Transverse colon (tissue), 4 donors: Measurements from ENCODE around the gene GSC2. TPM values are rescaled to one million over a fixed set of nuclear protein-coding genes. Genes with fewer than 3 reads are reported as not detected.
"Not testable (repeated sequence)": the region's sequence is repeated elsewhere in the genome, so short reads cannot be mapped to it uniquely, and the experiment has no call there.

Experiments
- DNase-seq: peaks from one replicate; pipeline ENCODE4 v3.0.0-alpha.2; 2019
- H3K27ac ChIP-seq, 4 donors: fragments of 200-600 bp; sonication (generic); 2 replicates each; pipeline ENCODE4 v1.5.1; 2016 to 2018; ENCODE audit warnings: inconsistent platforms in 4 of 4
- H3K27me3 ChIP-seq: fragments of 200-600 bp; sonication (generic); 2 replicates; pipeline ENCODE4 v1.5.1; 2017; ENCODE audit warnings: inconsistent platforms
- H3K36me3 ChIP-seq, 4 donors: fragments of 200-600 bp; sonication (generic); 2 replicates each; pipeline ENCODE4 v1.5.1; 2017 to 2019; ENCODE audit warnings: inconsistent platforms in 4 of 4
- H3K4me1 ChIP-seq, 4 donors: fragments of 200-600 bp; sonication (generic); 2 replicates each; pipeline ENCODE4 v1.5.1; 2017 to 2020; ENCODE audit warnings: inconsistent platforms in 4 of 4
- H3K4me3 ChIP-seq, 4 donors: fragments of 200-600 bp; sonication (generic); 1 replicate in 1 of 4; 2 replicates in 3 of 4; pipeline versions ENCODE4 v1.5.1 to v1.6.1; 2017 to 2019; ENCODE audit warnings: inconsistent platforms in 4 of 4
- H3K9me3 ChIP-seq, 2 donors: fragments of 200-600 bp; sonication (generic); 2 replicates each; pipeline ENCODE4 v1.5.1; 2017 to 2019; ENCODE audit warnings: inconsistent platforms in 2 of 2
- EP300 ChIP-seq: sonication (generic); formaldehyde crosslinking; IDR thresholded peaks from one replicate; pipeline ENCODE4 v1.6.1; 2017; ENCODE audit warnings: antibody characterized with exemption, low read depth
- POLR2A ChIP-seq: fragments of 450-650 bp; IDR thresholded peaks from one replicate; pipeline ENCODE4 v1.6.1; 2016; ENCODE audit warnings: antibody characterized with exemption, mild to moderate bottlenecking, moderate library complexity
- POLR2AphosphoS5 ChIP-seq, 3 donors: sonication (generic); formaldehyde crosslinking; IDR thresholded peaks; one replicate each; pipeline ENCODE4 v1.6.1; 2016; ENCODE audit warnings: antibody characterized with exemption in 3 of 3
- whole genome bisulfite sequencing, 2 donors: methylation state at CpG; one replicate each; pipeline ENCODE4 v1.1.5; 2018; ENCODE audit warnings: low coverage in 1 of 2; 5-methylcytosine and 5-hydroxymethylcytosine counted together
- in situ Hi-C, 4 donors: fragments of 200-750 bp; cut with MboI; loops; one replicate each; pipeline versions ENCODE4 v1.15.0 to v1.15.1; 2017; ENCODE audit warnings: low sequenced_read_pairs in 3 of 4, low pct_ligation_motif_present in 1 of 4, low pct_unique_long_range_greater_than_20kb in 1 of 4
- intact Hi-C: fragments of 100-400 bp; cut with DNase I; formaldehyde crosslinking; loops from one replicate; pipeline ENCODE4 v1.15.1; 2023; ENCODE audit warnings: low total_unique reads
- total RNA-seq, 4 donors: library from RNA; depleted of rRNA; stranded (reverse); fragments of >200 nt; gene quantifications; one replicate each; pipeline ENCODE4 v1.1.0, GENCODE V29; 2016
- TF ChIP-seq, protein P1 (sequence below), 5 experiments: fragments of 200-600 bp in 3 of 5; fragments of 450-650 bp in 2 of 5; sonication (generic) in 3 of 5; IDR thresholded peaks; 1 replicate in 2 of 5; 2 replicates in 3 of 5; pipeline ENCODE4 v1.5.1; 2016 to 2017; ENCODE audit warnings: antibody characterized with exemption in 5 of 5, inconsistent platforms in 3 of 5, mild to moderate bottlenecking in 2 of 5, moderate library complexity in 1 of 5

The GSC2 gene
- total RNA-seq, 4 donors from 2014 or later: not detected

DNA sequence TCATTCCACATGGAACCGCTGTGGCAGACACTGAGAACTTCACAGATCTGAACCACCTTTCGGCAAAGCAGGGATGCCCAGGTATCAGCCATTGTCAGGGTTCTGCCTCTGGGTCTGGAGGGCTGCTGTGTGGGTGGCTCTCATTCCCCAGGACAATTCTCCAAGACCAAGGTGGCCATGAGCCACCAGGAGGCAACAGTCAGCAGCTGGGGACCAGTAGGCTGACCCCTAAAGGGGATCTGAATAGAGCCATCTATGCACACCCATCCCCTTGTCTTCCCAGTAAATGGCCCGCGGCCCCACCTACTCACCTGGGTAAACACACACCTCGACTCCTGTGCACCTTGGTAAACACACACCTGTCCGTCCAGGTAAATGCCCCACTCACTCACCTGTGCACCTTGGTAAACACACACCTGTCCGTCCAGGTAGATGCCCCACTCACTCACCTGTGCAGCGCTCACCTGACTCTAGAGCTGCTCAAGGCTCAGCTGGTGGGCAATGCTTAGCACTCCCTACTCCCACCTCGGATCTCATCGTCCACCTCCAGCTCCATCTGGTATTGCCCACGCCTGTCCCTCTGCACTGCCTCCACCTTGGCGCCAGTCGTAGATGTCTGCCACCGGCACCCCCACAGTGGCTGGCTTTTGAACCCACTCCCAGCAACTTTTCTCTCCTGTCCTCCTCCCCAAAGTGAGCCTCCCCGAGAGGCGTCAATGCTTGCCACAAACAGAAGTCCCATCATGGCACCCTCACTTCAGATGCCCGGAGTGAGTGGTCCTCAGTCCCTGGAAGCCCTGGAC lies 18.2 kb upstream of the GSC2 start:
- WGBS, 2 donors: 54 to 82% methylated on average over 4 to 17 of the region's 17 CpGs
- intact Hi-C loops (no loop called here), in situ Hi-C loops (no loop called here)
- H3K36me3 ChIP-seq: no peaks in the 10 kb centered on the region
- no peak overlapping the region for H3K27ac ChIP-seq
- peaks cover 18 to 30% (median 28%) of the 10 kb centered on the region in 4 donors for H3K4me1 ChIP-seq
- no peak for DNase-seq
- TF ChIP-seq POLR2A: no peak
- no peak for TF ChIP-seq EP300
- no peak for TF ChIP-seq POLR2AphosphoS5 (IDR thresholded peaks at IDR 0.05)
- TF ChIP-seq, protein P1, sequence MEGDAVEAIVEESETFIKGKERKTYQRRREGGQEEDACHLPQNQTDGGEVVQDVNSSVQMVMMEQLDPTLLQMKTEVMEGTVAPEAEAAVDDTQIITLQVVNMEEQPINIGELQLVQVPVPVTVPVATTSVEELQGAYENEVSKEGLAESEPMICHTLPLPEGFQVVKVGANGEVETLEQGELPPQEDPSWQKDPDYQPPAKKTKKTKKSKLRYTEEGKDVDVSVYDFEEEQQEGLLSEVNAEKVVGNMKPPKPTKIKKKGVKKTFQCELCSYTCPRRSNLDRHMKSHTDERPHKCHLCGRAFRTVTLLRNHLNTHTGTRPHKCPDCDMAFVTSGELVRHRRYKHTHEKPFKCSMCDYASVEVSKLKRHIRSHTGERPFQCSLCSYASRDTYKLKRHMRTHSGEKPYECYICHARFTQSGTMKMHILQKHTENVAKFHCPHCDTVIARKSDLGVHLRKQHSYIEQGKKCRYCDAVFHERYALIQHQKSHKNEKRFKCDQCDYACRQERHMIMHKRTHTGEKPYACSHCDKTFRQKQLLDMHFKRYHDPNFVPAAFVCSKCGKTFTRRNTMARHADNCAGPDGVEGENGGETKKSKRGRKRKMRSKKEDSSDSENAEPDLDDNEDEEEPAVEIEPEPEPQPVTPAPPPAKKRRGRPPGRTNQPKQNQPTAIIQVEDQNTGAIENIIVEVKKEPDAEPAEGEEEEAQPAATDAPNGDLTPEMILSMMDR (IDR thresholded peaks at IDR 0.05): no peak
- no peaks in the 10 kb centered on the region for H3K9me3 ChIP-seq
- peaks cover 71% of the 10 kb centered on the region for H3K27me3 ChIP-seq
- H3K4me3 ChIP-seq: no peak overlapping the region

DNA sequence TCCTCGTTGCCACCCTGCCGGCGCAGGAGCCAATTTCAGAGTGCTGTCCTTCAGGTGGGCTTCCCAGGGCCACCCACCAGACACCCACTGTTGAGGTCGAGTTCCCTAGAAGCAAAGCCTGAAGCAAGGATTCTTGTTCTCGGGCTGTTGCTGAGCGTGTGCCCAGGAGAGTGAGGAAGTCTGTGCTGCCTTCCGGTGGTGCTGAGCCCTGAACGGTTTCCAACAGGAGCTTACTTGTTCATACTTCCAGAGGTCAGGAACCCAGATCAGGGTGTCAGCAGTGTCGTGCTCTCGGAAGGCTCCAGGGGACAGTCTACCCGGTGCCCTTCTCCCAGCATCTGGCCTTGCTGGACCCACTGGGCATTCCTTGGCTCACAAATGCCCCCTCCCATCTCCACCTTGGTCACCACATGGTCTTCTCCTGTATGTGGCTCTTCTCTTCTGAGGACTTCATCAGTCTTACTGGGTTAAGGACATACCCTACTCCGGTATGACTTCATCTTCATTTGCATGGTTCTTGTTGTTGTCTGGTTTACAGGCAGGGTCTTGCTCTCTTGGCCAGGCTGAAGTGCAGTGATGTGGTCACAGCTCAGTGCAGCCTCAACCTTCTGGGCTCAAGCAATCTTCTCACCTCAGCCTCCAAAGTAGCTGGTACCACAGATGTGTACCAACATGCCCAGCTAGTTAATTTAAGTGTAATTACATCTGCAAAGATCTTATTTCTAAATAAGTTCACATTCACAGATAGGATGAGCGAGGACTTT lies 17.2 kb upstream of the GSC2 start:
- H3K27me3 ChIP-seq: peaks cover 72% of the 10 kb centered on the region
- in situ Hi-C loops: no loop called here
- intact Hi-C loops: no loop called here
- no peak overlapping the region for H3K4me3 ChIP-seq
- WGBS, 2 donors: 60 to 77% methylated on average over 1 to 13 of the region's 13 CpGs
- H3K4me1 ChIP-seq: peaks cover 8 to 20% (median 18%) of the 10 kb centered on the region in 4 donors
- H3K9me3 ChIP-seq: no peaks in the 10 kb centered on the region
- H3K27ac ChIP-seq: no peak overlapping the region
- DNase-seq: no peak
- TF ChIP-seq, protein P1 (IDR thresholded peaks at IDR 0.05): no peak
- TF ChIP-seq POLR2A (no peak), EP300 (no peak), POLR2AphosphoS5 (IDR thresholded peaks at IDR 0.05) (no peak)
- H3K36me3 ChIP-seq: no peaks in the 10 kb centered on the region

DNA sequence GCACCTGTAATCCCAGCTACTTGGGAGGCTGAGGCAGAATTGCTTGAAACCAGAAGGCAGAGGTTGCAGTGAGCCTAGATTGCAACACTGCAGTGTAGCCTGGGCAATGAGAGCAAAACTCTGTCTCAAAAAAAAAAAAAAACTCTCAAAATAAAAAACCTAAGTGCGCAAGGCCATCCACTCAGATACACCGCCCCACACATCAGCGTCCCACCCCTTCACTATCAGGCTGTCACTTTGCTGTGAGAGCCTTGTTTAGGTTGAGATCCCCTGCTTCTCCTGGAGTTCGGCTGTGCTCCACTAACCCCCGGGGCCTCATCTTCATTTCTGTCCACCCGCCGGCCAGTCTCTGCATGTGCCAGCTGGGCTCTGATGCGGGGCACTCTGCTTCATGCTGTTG lies 16.3 kb upstream of the GSC2 start:
- intact Hi-C loops (no loop called here), in situ Hi-C loops (no loop called here)
- Histone ChIP-seq H3K9me3 (no peaks in the 10 kb centered on the region), H3K4me1 (peaks cover 6 to 17% (median 14%) of the 10 kb centered on the region in 4 donors), H3K27me3 (peaks cover 72% of the 10 kb centered on the region), H3K36me3 (no peaks in the 10 kb centered on the region), H3K4me3 (no peak overlapping the region), H3K27ac (no peak overlapping the region)
- 79% methylated on average over 8 of the region's 8 CpGs; no CpG with 5 or more reads in 1 of the 2 donors for WGBS, 2 donors
- no peak for DNase-seq
- TF ChIP-seq POLR2A (no peak), POLR2AphosphoS5 (IDR thresholded peaks at IDR 0.05) (no peak), EP300 (no peak)
- TF ChIP-seq, protein P1 (IDR thresholded peaks at IDR 0.05): no peak

DNA sequence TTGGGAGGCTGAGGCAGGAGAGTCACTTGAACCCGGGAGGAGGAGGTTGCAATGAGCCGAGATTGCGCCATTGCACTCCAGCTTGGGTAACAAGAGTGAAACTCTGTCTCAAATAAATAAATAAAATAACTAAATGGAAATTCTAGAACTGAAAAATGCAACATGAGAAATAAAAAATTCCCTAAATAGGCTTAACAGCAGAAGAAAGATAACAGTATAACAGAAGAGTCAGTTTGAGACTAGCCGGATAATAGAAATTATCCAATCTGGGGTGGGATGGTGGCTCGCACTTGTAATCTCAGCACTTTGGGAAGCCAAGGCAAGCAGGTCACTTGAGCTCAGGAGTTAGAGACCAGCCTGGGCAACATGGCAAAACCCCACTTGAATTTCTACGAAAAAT lies 14.3 kb upstream of the GSC2 start:
- WGBS, 2 donors: 92% methylated on average over 6 of the region's 6 CpGs
- H3K4me3 ChIP-seq: no peak overlapping the region
- DNase-seq: no peak
- intact Hi-C loops: no loop called here
- H3K9me3 ChIP-seq: no peaks in the 10 kb centered on the region
- in situ Hi-C loops: no loop called here
- H3K36me3 ChIP-seq: no peaks in the 10 kb centered on the region
- TF ChIP-seq, protein P1 (IDR thresholded peaks at IDR 0.05): no peak
- TF ChIP-seq POLR2A: no peak
- no peak for TF ChIP-seq EP300
- TF ChIP-seq POLR2AphosphoS5 (IDR thresholded peaks at IDR 0.05): no peak
- H3K27me3 ChIP-seq: peaks cover 61% of the 10 kb centered on the region
- peaks cover 3 to 5% (median 3%) of the 10 kb centered on the region in 4 donors for H3K4me1 ChIP-seq
- H3K27ac ChIP-seq: no peak overlapping the region

DNA sequence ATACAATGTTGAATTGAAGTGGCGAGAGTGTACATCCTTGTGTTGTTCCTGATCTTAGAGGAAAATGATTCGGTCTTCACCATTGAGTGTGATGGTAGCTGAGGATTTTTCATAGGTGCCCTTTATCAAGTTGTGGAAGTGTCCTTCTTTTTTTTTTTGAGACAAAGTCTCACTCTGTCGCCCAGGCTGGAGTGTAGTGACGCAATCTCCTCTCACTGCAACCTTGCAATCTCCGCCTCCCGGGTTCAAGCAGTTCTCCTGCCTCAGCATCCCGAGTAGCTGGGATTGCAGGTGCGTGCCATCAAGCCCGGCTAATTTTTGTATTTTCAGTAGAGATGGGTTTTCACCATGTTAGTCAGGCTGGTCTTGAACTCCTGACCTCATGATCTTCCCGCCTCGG lies 8.6 kb upstream of the GSC2 start:
- H3K27ac ChIP-seq, H3K4me3 ChIP-seq, H3K36me3 ChIP-seq, intact Hi-C loops, H3K9me3 ChIP-seq, DNase-seq, H3K4me1 ChIP-seq, in situ Hi-C loops: not testable (repeated sequence)
- WGBS, 2 donors: 80 to 85% methylated on average over 6 to 11 of the region's 11 CpGs
- peaks cover 27% of the 10 kb centered on the region for H3K27me3 ChIP-seq

DNA sequence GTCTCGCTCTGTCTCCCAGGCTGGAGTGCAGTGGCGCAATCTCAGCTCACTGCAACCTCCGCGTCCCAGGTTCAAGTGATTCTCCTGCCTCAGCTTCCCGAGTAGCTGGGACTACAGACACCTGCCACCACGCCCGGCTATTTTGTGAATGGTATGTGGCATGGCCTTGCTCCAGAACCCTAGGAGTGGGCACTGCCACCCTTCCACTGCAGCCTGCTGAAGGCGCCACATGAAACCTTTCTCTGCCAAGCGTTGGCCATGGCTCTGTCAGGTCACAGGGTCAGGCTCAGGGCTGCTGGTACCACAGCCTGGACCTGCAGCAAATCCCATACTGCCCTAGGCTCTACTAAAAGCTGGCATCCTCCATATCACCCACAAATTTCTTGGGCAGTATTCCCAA lies 6.0 kb upstream of the GSC2 start:
- intact Hi-C loops, H3K36me3 ChIP-seq, in situ Hi-C loops, H3K9me3 ChIP-seq, H3K27ac ChIP-seq, DNase-seq, H3K4me1 ChIP-seq, H3K4me3 ChIP-seq: not testable (repeated sequence)
- H3K27me3 ChIP-seq: peaks cover 48% of the 10 kb centered on the region
- 65% methylated on average over 9 of the region's 9 CpGs; no CpG with 5 or more reads in 1 of the 2 donors for WGBS, 2 donors
